Astrocyte (in vitro differentiated cells and primary cell): Measurements from ENCODE around the gene BSCL2.

Source experiments
- CTCF ChIP-seq: IDR thresholded peaks from 2 replicates; pipeline ENCODE4 v1.5.1; 2011; ENCODE audit warnings: low read depth, mild to moderate bottlenecking, inconsistent platforms, low read length, moderate library complexity; ENCODE audit not compliant: insufficient read depth
- EZH2 ChIP-seq: IDR thresholded peaks from 2 replicates; pipeline ENCODE4 v1.6.1; 2012; ENCODE audit warnings: mild to moderate bottlenecking, low read length, inconsistent platforms; ENCODE audit not compliant: insufficient read depth

GRCh38 chr11:62726156-62726914 lies 19.1 kb upstream of the BSCL2 start:
- TF ChIP-seq CTCF (no peak), EZH2 (no peak)
